ENCODE measurements around the gene CST7. TPM values are rescaled to one million over a fixed set of nuclear protein-coding genes. Genes with fewer than 3 reads are reported as not detected.

Gene CST7
- total RNA-seq, 1 donor from 2014 or later = 1.0 TPM

DNA sequence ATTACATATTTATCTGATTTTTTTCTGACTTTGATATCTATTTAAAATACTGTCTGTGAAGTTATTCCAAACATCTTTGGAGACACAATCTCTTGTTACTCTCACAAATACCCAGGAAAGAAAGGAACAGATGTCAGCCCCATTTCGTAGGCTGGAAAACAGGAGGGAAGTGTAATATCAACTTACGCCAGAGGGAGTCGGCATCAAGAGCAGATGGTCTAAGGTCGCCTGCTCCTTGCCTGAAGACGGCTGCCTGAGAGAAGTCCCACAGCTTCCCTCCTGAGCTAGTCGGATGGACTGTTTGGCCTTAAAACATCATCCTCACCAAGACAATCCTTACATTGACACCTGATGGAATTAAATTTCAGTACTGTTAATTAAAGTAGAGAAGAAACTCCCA, 13.4 kb downstream of the CST7 start:
- no peak overlapping the region for H3K27ac ChIP-seq (ENCODE audit: low read depth, low read length)
- H3K4me1 ChIP-seq (ENCODE audit: control insufficient read depth in 3 of 3, insufficient read depth in 3 of 3, low read length in 3 of 3) = peaks cover 0 to 3% (median 0%) of the 10 kb centered on the region in 3 donors
- H3K9me3 ChIP-seq (ENCODE audit: control insufficient read depth in 3 of 3, low read length in 3 of 3) = no peaks in the 10 kb centered on the region
- H3K4me3 ChIP-seq (ENCODE audit: low read length in 3 of 3) = no peak overlapping the region
- no peaks in the 10 kb centered on the region for H3K27me3 ChIP-seq (ENCODE audit: control insufficient read depth in 3 of 3, insufficient read depth in 3 of 3, low read length in 3 of 3)
- no peak overlapping the region for H3K9ac ChIP-seq (ENCODE audit: low read depth in 1 of 3, low read length in 3 of 3)
- peaks cover 51 to 60% (median 51%) of the 10 kb centered on the region in 3 donors for H3K36me3 ChIP-seq (ENCODE audit: control insufficient read depth in 3 of 3, insufficient read depth in 3 of 3, low read length in 3 of 3)

DNA sequence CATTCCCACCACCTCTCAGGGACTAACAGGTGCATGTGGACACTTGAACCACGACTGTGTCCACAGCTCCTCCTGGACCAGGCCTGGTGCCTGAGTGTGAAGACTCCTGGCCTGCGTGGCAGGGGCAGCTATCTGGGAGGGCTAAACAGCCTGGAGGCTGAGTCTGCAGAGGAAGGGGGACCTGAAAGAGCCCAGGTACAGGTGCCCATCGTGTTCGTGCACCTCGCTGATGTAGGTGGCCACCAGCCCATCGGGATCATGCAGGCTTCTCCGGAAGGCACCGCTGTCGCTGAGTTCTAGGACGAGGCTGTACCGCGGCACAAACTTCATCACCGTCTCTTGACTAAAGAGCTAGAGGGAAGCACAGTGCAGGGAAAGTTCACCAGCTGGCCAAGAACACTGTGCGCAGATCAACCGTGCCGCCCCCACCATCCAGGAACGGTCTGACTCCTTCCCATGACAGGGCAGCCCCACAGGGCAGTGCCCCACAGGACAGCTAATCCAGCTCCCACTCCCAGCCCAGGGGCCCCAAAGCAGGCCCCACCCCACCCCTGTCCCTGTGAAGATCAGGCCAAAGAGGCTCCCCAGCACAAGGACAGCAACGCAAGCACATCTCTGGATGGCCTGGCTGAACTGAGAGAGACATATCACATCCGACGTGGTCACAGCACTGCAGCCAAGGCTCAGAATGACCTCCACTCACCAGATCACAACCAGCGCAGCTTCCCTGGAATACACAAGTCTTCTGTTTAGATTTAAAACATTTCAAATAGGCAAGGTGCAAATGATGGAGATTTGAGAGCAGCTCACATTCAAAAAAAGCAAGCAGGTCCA, 14.8 kb downstream of the CST7 start:
- H3K9ac ChIP-seq (ENCODE audit: low read depth in 1 of 3, low read length in 3 of 3) = peak overlapping the region in 1 of 3 donors; percentile 33
- H3K36me3 ChIP-seq (ENCODE audit: control insufficient read depth in 3 of 3, insufficient read depth in 3 of 3, low read length in 3 of 3) = peaks cover 54 to 65% (median 58%) of the 10 kb centered on the region in 3 donors
- no peak overlapping the region for H3K27ac ChIP-seq (ENCODE audit: low read depth, low read length)
- H3K27me3 ChIP-seq (ENCODE audit: control insufficient read depth in 3 of 3, insufficient read depth in 3 of 3, low read length in 3 of 3) = no peaks in the 10 kb centered on the region
- no peaks in the 10 kb centered on the region for H3K9me3 ChIP-seq (ENCODE audit: control insufficient read depth in 3 of 3, low read length in 3 of 3)
- no peak overlapping the region for H3K4me3 ChIP-seq (ENCODE audit: low read length in 3 of 3)
- peaks cover 0 to 3% (median 0%) of the 10 kb centered on the region in 3 donors for H3K4me1 ChIP-seq (ENCODE audit: control insufficient read depth in 3 of 3, insufficient read depth in 3 of 3, low read length in 3 of 3)

DNA sequence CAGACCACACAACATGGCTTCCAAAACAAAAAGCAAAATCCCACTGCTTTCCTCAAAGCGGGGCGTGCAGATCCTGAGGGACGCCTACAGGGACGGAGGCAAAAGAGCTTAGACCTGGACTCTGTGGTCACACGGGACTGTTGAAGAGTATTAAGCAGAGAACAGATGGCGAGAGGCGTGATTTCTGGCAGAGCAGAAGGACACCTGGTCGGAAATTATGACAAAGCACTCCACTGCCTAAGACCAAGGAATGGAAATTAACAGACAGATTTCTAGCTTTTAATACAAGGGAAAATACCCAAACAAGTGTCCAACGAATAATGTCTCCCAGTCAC, 15.4 kb downstream of the CST7 start:
- Histone ChIP-seq H3K9me3 (ENCODE audit: control insufficient read depth in 3 of 3, low read length in 3 of 3) (no peaks in the 10 kb centered on the region), H3K36me3 (ENCODE audit: control insufficient read depth in 3 of 3, insufficient read depth in 3 of 3, low read length in 3 of 3) (peaks cover 58 to 68% (median 63%) of the 10 kb centered on the region in 3 donors), H3K9ac (ENCODE audit: low read depth in 1 of 3, low read length in 3 of 3) (peak overlapping the region in 1 of 3 donors; percentile 33), H3K4me1 (ENCODE audit: control insufficient read depth in 3 of 3, insufficient read depth in 3 of 3, low read length in 3 of 3) (peaks cover 0 to 3% (median 0%) of the 10 kb centered on the region in 3 donors), H3K27ac (ENCODE audit: low read depth, low read length) (peak overlapping the region; percentile 28), H3K4me3 (ENCODE audit: low read length in 3 of 3) (no peak overlapping the region), H3K27me3 (ENCODE audit: control insufficient read depth in 3 of 3, insufficient read depth in 3 of 3, low read length in 3 of 3) (no peaks in the 10 kb centered on the region)

DNA sequence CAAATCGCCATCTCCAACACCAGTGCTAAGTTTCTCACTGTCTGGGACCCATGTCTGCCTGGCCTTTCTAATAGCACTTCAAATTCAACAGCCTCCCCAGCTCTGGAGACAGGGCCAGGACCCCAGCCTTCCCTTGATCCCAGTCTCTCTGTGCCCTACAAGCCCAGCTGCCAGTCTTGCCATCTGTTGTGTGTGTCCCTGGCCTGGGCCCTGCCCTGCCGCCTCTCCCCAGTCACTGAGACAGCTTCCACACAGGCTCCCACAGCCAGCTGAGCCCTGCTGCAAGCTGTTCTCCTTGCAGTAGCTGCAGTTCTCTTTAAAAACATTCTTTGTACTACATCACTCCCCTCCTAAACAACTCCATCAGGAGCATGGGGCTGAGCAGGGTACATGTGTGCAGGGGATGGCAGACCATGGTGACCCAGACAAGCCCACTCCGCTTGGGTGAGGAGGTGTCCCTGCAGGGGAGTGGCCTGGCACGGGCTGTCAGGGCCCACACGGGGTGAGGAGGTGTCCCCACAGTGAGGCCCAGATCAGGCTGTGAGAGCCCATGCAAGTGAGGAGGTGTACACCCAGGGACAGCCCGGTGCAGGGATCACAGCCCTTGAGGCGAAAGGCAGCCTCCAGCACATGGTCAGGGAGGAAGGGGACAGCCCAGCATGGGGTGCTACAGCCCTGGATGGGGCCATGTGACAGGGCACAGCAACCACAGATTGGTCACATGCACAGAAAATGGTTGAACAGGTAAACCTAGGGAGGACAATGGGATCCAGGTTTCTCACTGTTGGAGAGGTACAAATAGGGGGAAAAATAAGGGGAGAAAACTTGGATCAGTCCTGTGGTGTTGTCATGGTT, 16.2 kb downstream of the CST7 start:
- no peaks in the 10 kb centered on the region for H3K9me3 ChIP-seq (ENCODE audit: control insufficient read depth in 3 of 3, low read length in 3 of 3)
- H3K27ac ChIP-seq (ENCODE audit: low read depth, low read length) = peak overlapping the region; percentile 28
- H3K36me3 ChIP-seq (ENCODE audit: control insufficient read depth in 3 of 3, insufficient read depth in 3 of 3, low read length in 3 of 3) = peaks cover 64 to 76% (median 66%) of the 10 kb centered on the region in 3 donors
- no peak overlapping the region for H3K9ac ChIP-seq (ENCODE audit: low read depth in 1 of 3, low read length in 3 of 3)
- H3K4me1 ChIP-seq (ENCODE audit: control insufficient read depth in 3 of 3, insufficient read depth in 3 of 3, low read length in 3 of 3) = peaks cover 0 to 3% (median 0%) of the 10 kb centered on the region in 3 donors
- H3K4me3 ChIP-seq (ENCODE audit: low read length in 3 of 3) = no peak overlapping the region
- no peaks in the 10 kb centered on the region for H3K27me3 ChIP-seq (ENCODE audit: control insufficient read depth in 3 of 3, insufficient read depth in 3 of 3, low read length in 3 of 3)

DNA sequence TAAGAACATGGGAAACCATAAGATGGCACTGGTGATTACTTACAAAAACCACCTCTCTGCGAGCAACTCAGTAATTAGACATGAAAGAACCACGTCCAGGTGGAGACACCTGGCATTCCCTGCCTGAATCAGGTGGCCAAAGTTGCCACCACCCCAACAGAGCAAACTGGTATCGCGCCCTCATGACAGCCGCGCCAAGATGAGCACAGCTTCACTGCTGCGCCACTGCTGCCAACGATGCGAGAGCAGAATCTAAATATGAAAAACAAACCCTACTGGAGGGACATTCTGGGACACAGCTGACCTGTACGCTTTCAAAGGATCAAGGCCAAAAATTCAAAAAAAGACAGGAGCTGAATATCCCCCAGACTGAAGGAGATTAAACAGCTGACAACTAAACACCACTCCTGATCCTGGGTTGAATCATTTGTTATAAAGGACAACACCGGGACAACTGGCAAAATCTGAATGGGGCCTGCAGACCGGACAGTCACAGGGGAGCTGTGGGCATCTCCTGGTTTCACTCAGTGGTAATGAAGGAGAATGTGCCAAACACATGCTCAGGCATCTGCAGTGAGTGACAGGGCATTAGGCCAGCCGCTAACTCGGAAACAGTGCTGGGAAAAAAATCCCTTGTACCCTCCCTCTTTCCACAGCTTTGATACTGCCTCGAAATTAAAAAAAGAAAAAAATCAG, 17.4 kb downstream of the CST7 start:
- H3K36me3 ChIP-seq (ENCODE audit: control insufficient read depth in 3 of 3, insufficient read depth in 3 of 3, low read length in 3 of 3) = peaks cover 68 to 83% (median 71%) of the 10 kb centered on the region in 3 donors
- no peaks in the 10 kb centered on the region for H3K9me3 ChIP-seq (ENCODE audit: control insufficient read depth in 3 of 3, low read length in 3 of 3)
- no peak overlapping the region for H3K27ac ChIP-seq (ENCODE audit: low read depth, low read length)
- H3K4me3 ChIP-seq (ENCODE audit: low read length in 3 of 3) = no peak overlapping the region
- no peak overlapping the region for H3K9ac ChIP-seq (ENCODE audit: low read depth in 1 of 3, low read length in 3 of 3)
- no peaks in the 10 kb centered on the region for H3K27me3 ChIP-seq (ENCODE audit: control insufficient read depth in 3 of 3, insufficient read depth in 3 of 3, low read length in 3 of 3)
- peaks cover 0 to 3% (median 0%) of the 10 kb centered on the region in 3 donors for H3K4me1 ChIP-seq (ENCODE audit: control insufficient read depth in 3 of 3, insufficient read depth in 3 of 3, low read length in 3 of 3)

DNA sequence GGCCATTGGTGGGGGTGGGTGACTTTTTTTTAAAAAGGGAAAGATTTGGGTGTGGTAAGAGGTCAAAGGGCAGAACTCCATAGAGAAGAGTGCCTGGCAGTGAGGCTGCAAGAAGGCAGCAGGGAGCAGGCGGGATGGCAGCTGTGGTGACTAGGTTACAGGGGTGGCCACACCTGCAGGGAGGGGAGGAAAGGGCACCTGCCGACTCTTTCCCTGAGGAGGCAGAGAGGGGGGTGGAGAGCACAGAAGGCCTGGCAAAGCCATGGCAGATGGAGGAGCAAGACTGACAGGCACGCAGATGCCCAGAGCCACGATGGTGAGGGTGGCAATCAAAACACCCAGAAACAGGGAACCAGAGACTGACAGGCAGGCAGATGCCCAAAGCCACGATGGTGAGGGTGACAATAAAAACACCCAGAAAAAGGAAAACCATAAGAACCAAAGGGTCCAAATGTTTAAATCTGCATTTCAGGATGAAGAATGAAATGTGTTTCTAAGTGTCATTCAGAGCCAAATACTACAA, 19.3 kb downstream of the CST7 start:
- H3K9ac ChIP-seq (ENCODE audit: low read depth in 1 of 3, low read length in 3 of 3) = no peak overlapping the region
- no peak overlapping the region for H3K4me3 ChIP-seq (ENCODE audit: low read length in 3 of 3)
- H3K4me1 ChIP-seq (ENCODE audit: control insufficient read depth in 3 of 3, insufficient read depth in 3 of 3, low read length in 3 of 3) = peaks cover 0 to 3% (median 0%) of the 10 kb centered on the region in 3 donors
- no peak overlapping the region for H3K27ac ChIP-seq (ENCODE audit: low read depth, low read length)
- H3K27me3 ChIP-seq (ENCODE audit: control insufficient read depth in 3 of 3, insufficient read depth in 3 of 3, low read length in 3 of 3) = no peaks in the 10 kb centered on the region
- no peaks in the 10 kb centered on the region for H3K9me3 ChIP-seq (ENCODE audit: control insufficient read depth in 3 of 3, low read length in 3 of 3)
- peaks cover 69 to 84% (median 75%) of the 10 kb centered on the region in 3 donors for H3K36me3 ChIP-seq (ENCODE audit: control insufficient read depth in 3 of 3, insufficient read depth in 3 of 3, low read length in 3 of 3)

DNA sequence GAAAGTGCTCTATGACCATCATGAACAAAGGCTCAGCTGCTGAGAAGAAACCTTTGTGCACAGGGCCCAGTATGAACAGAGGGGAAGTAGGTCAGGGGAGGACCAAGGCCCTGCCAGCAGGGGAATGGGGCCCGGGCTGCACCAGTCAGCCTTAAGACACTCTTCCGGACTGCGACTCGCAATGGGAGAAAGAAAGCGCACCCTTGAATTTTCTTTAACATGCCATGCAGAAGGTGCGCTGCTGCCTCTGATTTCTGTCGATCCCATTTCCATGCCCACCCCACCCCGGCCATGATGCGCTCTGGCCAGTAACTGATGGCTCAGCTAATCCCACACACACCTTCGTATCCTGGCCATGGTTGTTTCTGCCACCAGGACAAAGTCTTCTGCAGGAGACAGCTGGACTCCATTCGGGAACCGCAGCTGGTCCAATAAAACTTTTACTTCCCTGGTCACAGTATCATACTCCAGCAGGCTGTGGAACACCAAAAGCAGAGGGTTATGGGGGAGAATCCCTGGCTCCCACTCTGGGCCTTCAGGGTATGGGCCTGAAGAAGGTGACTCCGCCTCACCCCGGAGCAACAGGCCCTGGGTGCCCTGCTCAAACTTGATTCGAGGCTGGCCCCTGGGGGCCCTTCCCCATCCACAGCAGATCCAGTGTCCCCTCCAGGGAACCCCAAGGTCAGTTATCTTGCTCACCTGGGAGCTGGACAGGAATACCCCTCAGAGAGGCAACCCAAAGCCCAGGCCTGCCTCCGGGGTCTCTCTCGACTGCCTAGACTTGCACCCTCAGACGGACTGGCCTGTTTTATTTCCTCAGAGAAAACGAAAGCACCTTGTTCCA, 20.3 kb downstream of the CST7 start:
- peaks cover 64 to 79% (median 66%) of the 10 kb centered on the region in 3 donors for H3K36me3 ChIP-seq (ENCODE audit: control insufficient read depth in 3 of 3, insufficient read depth in 3 of 3, low read length in 3 of 3)
- peaks cover 0 to 3% (median 0%) of the 10 kb centered on the region in 3 donors for H3K4me1 ChIP-seq (ENCODE audit: control insufficient read depth in 3 of 3, insufficient read depth in 3 of 3, low read length in 3 of 3)
- H3K27me3 ChIP-seq (ENCODE audit: control insufficient read depth in 3 of 3, insufficient read depth in 3 of 3, low read length in 3 of 3) = no peaks in the 10 kb centered on the region
- H3K27ac ChIP-seq (ENCODE audit: low read depth, low read length) = no peak overlapping the region
- H3K4me3 ChIP-seq (ENCODE audit: low read length in 3 of 3) = no peak overlapping the region
- no peaks in the 10 kb centered on the region for H3K9me3 ChIP-seq (ENCODE audit: control insufficient read depth in 3 of 3, low read length in 3 of 3)
- no peak overlapping the region for H3K9ac ChIP-seq (ENCODE audit: low read depth in 1 of 3, low read length in 3 of 3)

DNA sequence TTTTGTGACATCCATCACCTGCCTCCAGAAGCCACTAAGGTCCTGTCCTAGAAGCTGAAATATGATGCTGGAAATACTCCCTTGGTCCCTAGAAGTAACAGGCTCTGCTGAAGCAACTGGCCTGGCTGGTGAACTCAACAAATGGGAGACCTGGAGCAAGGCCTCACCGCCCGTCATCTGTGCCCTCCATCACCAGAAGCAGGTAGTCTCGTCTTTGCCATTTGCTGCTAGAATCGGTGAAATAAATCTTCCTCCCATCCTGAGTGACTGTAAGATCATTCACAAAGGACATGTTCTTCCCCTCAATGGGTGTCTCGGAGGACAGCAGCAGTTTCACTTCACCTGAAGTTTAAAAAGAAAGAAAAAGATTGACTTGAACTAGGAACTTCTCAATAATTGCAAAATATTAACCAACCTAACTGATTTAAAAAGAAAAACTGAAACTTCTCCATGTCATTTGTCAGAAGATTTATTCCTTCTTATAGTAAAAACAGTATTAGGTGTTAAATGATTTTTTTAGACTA, 21.0 kb downstream of the CST7 start:
- H3K27me3 ChIP-seq (ENCODE audit: control insufficient read depth in 3 of 3, insufficient read depth in 3 of 3, low read length in 3 of 3) = no peaks in the 10 kb centered on the region
- no peak overlapping the region for H3K27ac ChIP-seq (ENCODE audit: low read depth, low read length)
- no peak overlapping the region for H3K4me3 ChIP-seq (ENCODE audit: low read length in 3 of 3)
- no peak overlapping the region for H3K9ac ChIP-seq (ENCODE audit: low read depth in 1 of 3, low read length in 3 of 3)
- H3K36me3 ChIP-seq (ENCODE audit: control insufficient read depth in 3 of 3, insufficient read depth in 3 of 3, low read length in 3 of 3) = peaks cover 64 to 72% (median 64%) of the 10 kb centered on the region in 3 donors
- H3K9me3 ChIP-seq (ENCODE audit: control insufficient read depth in 3 of 3, low read length in 3 of 3) = no peaks in the 10 kb centered on the region
- H3K4me1 ChIP-seq (ENCODE audit: control insufficient read depth in 3 of 3, insufficient read depth in 3 of 3, low read length in 3 of 3) = peaks cover 0 to 1% (median 0%) of the 10 kb centered on the region in 3 donors

DNA sequence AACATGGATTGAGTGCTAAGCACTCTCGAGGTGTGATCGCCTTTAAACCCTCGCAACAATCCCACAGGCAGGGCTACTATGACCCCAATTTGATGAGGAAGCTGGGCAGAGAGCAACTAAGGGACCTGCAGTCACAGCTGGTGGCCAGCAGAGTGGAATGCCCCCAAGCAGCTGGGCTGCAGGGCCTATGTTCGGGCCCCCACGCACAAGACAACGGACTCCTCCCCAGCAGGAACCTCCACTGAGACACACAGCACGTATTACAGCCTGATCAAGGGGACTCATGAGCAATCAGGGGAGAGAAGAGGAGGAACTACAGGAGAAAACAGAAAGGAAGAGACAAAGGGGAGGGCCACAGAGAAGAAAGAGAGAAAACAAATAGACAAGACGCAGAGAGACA, 21.7 kb downstream of the CST7 start:
- Histone ChIP-seq H3K4me1 (ENCODE audit: control insufficient read depth in 3 of 3, insufficient read depth in 3 of 3, low read length in 3 of 3) (no peaks in the 10 kb centered on the region), H3K9me3 (ENCODE audit: control insufficient read depth in 3 of 3, low read length in 3 of 3) (no peaks in the 10 kb centered on the region), H3K9ac (ENCODE audit: low read depth in 1 of 3, low read length in 3 of 3) (no peak overlapping the region), H3K4me3 (ENCODE audit: low read length in 3 of 3) (no peak overlapping the region), H3K36me3 (ENCODE audit: control insufficient read depth in 3 of 3, insufficient read depth in 3 of 3, low read length in 3 of 3) (peaks cover 58 to 66% (median 59%) of the 10 kb centered on the region in 3 donors), H3K27ac (ENCODE audit: low read depth, low read length) (no peak overlapping the region), H3K27me3 (ENCODE audit: control insufficient read depth in 3 of 3, insufficient read depth in 3 of 3, low read length in 3 of 3) (no peaks in the 10 kb centered on the region)

Measured in skeletal muscle tissue (tissue), 4 donors.